Spinal cord (tissue), 10 donors: ENCODE measurements around the gene TBC1D17. TPM values are rescaled to one million over a fixed set of nuclear protein-coding genes. Genes with fewer than 3 reads are reported as not detected.

ENCODE experiments used
- DNase-seq, 6 donors: peaks; one replicate each; pipeline versions ENCODE4 v3.0.0 to v3.0.0-alpha.2; 2013 to 2015; ENCODE audit warnings: low spot score in 6 of 6, low read depth in 4 of 6
- H3K27ac ChIP-seq: one replicate; pipeline ENCODE4 v1.5.1; 2013; ENCODE audit warnings: low read depth, low read length, control low read depth
- H3K27me3 ChIP-seq: one replicate; pipeline ENCODE4 v1.6.1; 2013; ENCODE audit warnings: low read length; ENCODE audit not compliant: control insufficient read depth, insufficient read depth
- H3K36me3 ChIP-seq: one replicate; pipeline ENCODE4 v1.6.1; 2013; ENCODE audit warnings: low read length; ENCODE audit not compliant: control insufficient read depth, insufficient read depth
- H3K4me1 ChIP-seq: one replicate; pipeline ENCODE4 v1.6.1; 2013; ENCODE audit warnings: low read length; ENCODE audit not compliant: control insufficient read depth, insufficient read depth
- H3K4me3 ChIP-seq: one replicate; pipeline ENCODE4 v1.5.1; 2013; ENCODE audit warnings: low read depth, low read length, control low read depth
- H3K9me3 ChIP-seq: one replicate; pipeline ENCODE4 v1.6.1; 2013; ENCODE audit warnings: low read length; ENCODE audit not compliant: control insufficient read depth, insufficient read depth
- WGBS: methylation state at CpG from one replicate; pipeline ENCODE4 v1.1.5; 2013; ENCODE audit warnings: missing lambda C conversion rate; ENCODE audit not compliant: insufficient coverage; 5-methylcytosine and 5-hydroxymethylcytosine counted together
- polyA plus RNA-seq, 2 donors: library from polyadenylated mRNA; unstranded; fragments of 120-200 nt; gene quantifications; one replicate each; pipeline ENCODE4 v1.2.1, GENCODE V29; 2013; ENCODE audit not compliant: insufficient read length in 2 of 2
- total RNA-seq, 2 donors: library from RNA; depleted of rRNA in 1 of 2; stranded (reverse); fragments of 120-200 nt in 1 of 2; fragments of >200 nt in 1 of 2; gene quantifications; one replicate each; pipeline versions ENCODE4 v1.2.3 to v1.2.4, GENCODE V29; 2013 to 2014
- donor health status: healthy.

TBC1D17 gene
- total and polyA plus RNA-seq, 4 donors, result 9.6 to 78.6 (median 40.5) TPM

DNA sequence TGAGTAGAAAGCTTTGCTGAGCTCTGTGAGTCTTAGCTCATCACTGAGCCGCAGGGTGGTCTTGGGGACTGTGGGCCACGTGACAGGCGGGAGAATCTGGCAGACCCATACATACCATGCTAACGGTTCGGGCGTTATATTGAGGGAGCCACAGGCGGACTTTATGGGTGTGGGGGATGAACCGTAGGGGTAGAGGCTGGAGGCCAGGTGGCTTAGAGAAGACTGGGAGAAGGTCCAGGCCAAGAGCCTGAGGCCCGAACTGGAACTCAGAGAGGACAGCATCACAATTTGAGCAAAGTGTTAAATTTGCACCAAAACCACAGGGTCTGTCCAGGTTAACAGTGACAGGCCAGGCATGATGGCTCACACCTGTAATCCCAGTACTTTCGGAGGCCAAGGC is 36.2 kb downstream of the TBC1D17 start:
- peaks cover 83% of the 10 kb centered on the region for H3K36me3 ChIP-seq
- H3K27ac ChIP-seq, result no peak overlapping the region
- no peak for DNase-seq
- no peaks in the 10 kb centered on the region for H3K9me3 ChIP-seq
- H3K4me3 ChIP-seq, result no peak overlapping the region
- H3K4me1 ChIP-seq, result peaks cover 9% of the 10 kb centered on the region
- 95% methylated on average over 7 of the region's 10 CpGs for WGBS
- H3K27me3 ChIP-seq, result no peaks in the 10 kb centered on the region

GRCh38 chr19:49915271-49915670 is 37.8 kb downstream of the TBC1D17 start:
- peaks cover 12% of the 10 kb centered on the region for H3K4me1 ChIP-seq
- no peaks in the 10 kb centered on the region for H3K9me3 ChIP-seq
- WGBS, result 100% methylated on average over 6 of the region's 6 CpGs
- no peak overlapping the region for H3K27ac ChIP-seq
- DNase-seq, result no peak
- no peak overlapping the region for H3K4me3 ChIP-seq
- no peaks in the 10 kb centered on the region for H3K27me3 ChIP-seq
- H3K36me3 ChIP-seq, result peaks cover 68% of the 10 kb centered on the region

GRCh38 chr19:49916839-49917733 is 39.6 kb downstream of the TBC1D17 start:
- H3K9me3 ChIP-seq, result no peaks in the 10 kb centered on the region
- no peaks in the 10 kb centered on the region for H3K27me3 ChIP-seq
- H3K27ac ChIP-seq, result no peak overlapping the region
- H3K4me3 ChIP-seq, result no peak overlapping the region
- peaks cover 5% of the 10 kb centered on the region for H3K4me1 ChIP-seq
- WGBS, result 91% methylated on average over 16 of the region's 21 CpGs
- no peak for DNase-seq
- peaks cover 74% of the 10 kb centered on the region for H3K36me3 ChIP-seq

GRCh38 chr19:49918089-49918488 is 40.6 kb downstream of the TBC1D17 start:
- no peak overlapping the region for H3K27ac ChIP-seq
- 99% methylated on average over 8 of the region's 8 CpGs for WGBS
- H3K27me3 ChIP-seq, result no peaks in the 10 kb centered on the region
- H3K9me3 ChIP-seq, result no peaks in the 10 kb centered on the region
- H3K36me3 ChIP-seq, result peaks cover 75% of the 10 kb centered on the region
- peaks cover 5% of the 10 kb centered on the region for H3K4me1 ChIP-seq
- no peak for DNase-seq
- H3K4me3 ChIP-seq, result no peak overlapping the region

GRCh38 chr19:49920624-49921363 is 43.3 kb downstream of the TBC1D17 start:
- 98% methylated on average over 11 of the region's 24 CpGs for WGBS

DNA sequence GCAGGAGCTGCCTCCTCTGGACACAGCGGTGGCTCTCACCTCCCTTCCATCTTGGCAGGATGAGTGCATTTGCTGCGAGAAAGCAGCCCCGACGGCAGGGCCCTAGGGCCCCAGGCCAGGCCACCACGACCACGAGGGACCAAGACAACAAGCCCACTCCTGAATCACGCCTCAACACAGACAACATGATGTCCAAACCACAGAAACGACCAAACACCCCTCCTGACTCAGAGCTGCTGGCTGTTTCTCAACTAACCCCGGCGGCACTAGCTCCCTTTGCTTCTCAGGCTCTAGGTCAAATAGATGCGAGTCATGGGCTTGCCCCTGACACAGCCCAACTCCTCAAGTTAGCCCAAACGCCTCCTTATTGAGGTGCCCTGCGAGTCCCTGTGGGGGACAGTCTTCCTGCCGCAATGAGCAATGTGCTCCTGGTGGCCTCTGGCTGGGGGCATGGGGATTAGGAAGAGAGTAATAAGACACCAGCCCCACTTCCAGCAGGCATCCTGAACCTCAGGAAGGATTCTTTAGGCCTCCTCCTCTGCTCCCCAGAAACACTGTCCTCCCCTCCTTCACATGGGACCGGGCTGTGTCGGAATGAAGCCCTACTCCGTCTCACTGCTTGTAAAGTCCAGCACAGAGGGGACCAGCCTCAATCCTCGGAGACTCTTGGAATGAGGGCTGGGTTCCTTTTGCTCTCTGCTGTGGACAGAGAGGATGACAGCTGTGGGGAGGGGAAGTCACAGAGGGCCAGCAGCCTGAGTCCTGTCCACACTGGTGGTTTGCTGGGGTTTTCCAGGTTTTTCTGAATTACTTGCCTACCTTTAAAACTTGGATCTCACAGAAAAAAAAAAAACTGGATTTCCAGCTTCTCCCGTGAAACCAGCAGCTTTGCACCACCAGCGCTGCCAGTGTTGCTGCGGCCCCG is 44.6 kb downstream of the TBC1D17 start:
- peaks cover 74% of the 10 kb centered on the region for H3K36me3 ChIP-seq

More at GRCh38 chr19:49920624-49921363, 43.3 kb downstream of the TBC1D17 start:
- Histone ChIP-seq H3K4me3 (no peak overlapping the region), H3K27ac (no peak overlapping the region), H3K36me3 (peaks cover 73% of the 10 kb centered on the region), H3K4me1 (peaks cover 5% of the 10 kb centered on the region), H3K27me3 (no peaks in the 10 kb centered on the region), H3K9me3 (no peaks in the 10 kb centered on the region)
- no peak for DNase-seq

DNA sequence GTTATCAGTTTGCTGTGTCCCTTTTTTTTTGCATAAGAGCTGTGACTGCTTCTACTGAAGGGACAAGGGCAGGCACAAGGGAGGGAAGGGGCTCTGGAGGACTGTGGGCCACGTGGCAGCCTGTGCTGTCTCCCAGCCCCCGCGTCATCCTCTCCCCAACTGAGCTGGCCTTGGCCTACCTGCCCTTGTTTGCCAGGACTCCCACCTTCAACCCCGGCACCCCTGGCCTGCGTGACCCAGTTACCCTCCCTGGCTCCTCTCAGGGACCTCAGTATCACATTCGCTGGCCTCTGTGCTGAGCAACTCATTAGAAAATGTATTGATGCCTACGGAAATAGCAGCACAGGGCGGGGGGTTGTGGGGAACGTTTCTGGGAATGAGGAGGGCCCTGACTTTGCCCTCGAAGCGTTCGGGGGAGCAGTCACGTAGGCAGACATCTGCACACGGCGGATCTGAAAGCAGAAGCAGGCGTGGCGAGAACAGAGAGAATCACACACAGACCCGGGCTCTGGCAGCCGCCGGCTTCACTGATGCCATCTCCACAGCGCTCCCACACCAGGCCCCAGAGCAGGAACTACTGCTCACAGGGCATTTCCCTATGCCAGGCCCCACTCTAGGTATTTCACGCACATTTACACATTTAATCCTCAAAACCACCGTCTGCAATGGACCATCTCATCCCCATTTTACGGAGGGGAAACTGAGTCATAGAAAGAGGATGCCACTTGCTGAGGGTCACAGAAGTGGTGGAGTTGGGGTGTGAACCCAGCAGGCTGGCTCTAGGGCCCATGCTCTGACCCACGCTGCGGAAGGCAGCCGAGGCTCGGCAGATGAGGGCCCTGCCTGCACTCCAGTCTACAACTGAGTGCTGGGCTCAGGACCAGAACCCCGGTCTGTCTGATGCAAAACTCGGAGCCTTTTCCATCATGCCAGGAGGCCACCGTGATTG is 45.8 kb downstream of the TBC1D17 start:
- Histone ChIP-seq H3K27ac (no peak overlapping the region), H3K9me3 (no peaks in the 10 kb centered on the region), H3K36me3 (peaks cover 72% of the 10 kb centered on the region), H3K4me3 (no peak overlapping the region), H3K4me1 (peaks cover 16% of the 10 kb centered on the region), H3K27me3 (no peaks in the 10 kb centered on the region)
- no peak for DNase-seq
- 95% methylated on average over 28 of the region's 31 CpGs for WGBS

More for the DNA sequence above, 44.6 kb downstream of the TBC1D17 start:
- Histone ChIP-seq H3K27me3 (no peaks in the 10 kb centered on the region), H3K9me3 (no peaks in the 10 kb centered on the region), H3K4me1 (peaks cover 8% of the 10 kb centered on the region), H3K27ac (no peak overlapping the region), H3K4me3 (no peak overlapping the region)
- WGBS, result 94% methylated on average over 15 of the region's 22 CpGs
- DNase-seq, result no peak

- H3K27ac ChIP-seq, result no peak overlapping the region
- H3K36me3 ChIP-seq, result peaks cover 76% of the 10 kb centered on the region
- peaks cover 18% of the 10 kb centered on the region for H3K4me1 ChIP-seq
- 80% methylated on average over 22 of the region's 25 CpGs for WGBS
- DNase-seq, result no peak
- H3K4me3 ChIP-seq, result no peak overlapping the region
- no peaks in the 10 kb centered on the region for H3K9me3 ChIP-seq
- H3K27me3 ChIP-seq, result no peaks in the 10 kb centered on the region
Measured at GRCh38 chr19:49924004-49924880, 46.7 kb downstream of the TBC1D17 start.
